T-helper 2 cell (primary cell): ENCODE data around the gene KIF13A.
A peak's percentile ranks its signal among the peaks of the same experiment; 100 is the strongest.
"Not testable (repeated sequence)": the region's sequence is repeated elsewhere in the genome, so short reads cannot be mapped to it uniquely, and the experiment has no call there.

ENCODE experiments used
- DNase-seq, 5 experiments: peaks; one replicate each; pipeline versions ENCODE4 v3.0.0 to v3.0.0-alpha.2; 2012 to 2022

Gene KIF13A

DNA sequence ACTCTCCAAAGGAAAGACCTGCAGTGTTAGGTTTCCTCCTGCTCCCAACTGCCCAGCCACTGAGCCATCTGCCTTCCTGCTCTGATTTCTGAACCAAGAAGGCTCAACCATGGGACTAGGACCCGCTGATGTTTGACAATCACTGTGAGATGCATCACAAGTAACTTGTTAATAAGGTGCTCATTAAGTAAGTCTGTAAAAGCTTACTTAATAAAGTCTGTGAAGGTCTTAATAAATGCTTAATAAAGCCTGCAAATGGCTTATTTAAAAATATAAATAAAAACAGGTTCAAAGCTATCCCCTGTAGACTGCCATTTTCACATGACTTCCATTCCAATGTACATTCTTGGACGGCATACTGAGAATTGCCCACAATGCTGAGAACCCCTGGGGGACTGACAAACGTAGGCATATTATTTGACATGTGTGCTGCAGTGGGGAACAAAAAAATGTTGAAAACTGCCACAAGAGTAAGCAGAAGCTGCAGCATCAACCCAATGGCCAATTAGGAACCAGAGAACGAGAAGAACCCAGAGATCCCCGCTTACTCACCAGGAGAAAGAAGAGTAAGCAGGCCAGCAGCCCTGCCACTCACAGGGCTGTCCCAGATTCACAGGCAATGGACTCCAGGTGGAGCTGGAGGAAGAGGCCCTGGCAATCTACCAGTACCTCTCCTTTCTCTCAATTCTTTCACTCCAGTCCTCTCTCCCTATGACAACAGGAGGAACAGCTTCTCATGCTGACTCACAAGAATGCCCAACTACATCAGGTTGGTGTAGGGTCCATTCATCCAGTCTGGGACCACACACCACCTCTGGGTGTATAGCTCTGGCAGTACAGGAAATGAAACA, 19.5 kb downstream of the KIF13A start:
- DNase-seq, result no peak

- no peak for DNase-seq
Measured at GRCh38 chr6:17966451-17966850, 21.0 kb downstream of the KIF13A start.

GRCh38 chr6:17965397-17965796, 22.0 kb downstream of the KIF13A start:
- DNase-seq, result no peak

GRCh38 chr6:17964633-17965032, 22.8 kb downstream of the KIF13A start:
- no peak for DNase-seq

DNA sequence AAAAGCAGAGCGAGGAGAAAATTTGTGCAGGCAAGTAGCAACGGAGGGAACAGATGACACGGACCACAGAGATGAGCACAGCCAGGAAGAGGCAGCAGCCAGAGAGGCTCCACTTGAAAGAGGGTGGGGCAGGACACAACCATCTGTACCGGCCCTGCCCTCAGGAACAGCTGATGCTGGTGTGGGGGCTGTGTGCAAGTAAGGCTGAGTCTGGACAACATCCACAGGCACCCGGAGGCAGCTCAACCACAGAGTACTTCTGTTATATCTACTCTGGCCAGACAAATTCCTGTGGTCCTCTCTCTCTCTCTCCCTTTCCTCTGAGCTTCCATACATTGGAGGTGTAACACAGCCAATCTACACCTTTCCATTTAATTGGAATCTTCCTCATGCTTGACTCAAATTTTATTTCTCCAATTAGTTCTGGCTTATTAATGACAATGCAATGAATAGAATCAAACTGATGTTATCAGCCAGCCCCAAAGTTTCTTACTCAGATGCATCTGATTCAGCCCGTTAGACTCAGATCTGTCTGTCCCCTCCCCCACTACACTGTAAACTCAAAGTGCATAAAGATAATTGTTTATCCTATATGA, 24.9 kb downstream of the KIF13A start:
- DNase-seq, result no peak

DNA sequence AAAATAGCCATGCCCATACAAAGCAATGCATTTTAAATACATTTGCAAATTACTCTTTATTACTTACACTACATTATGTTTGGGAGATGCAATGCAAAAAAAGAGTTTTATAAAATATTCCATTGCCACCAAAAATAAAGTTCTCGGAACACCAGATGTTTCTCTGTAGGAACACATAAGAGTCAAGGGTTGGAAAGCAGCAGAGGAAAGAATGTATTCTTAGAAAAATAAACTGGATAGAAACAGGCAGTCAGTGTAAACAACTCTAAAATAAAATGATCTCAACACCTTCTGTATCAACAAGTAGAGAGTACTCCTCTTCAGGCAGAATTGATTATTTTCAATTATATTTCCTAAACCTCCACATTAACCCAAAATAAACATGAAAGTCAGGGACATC, 28.1 kb downstream of the KIF13A start:
- no peak for DNase-seq

- DNase-seq, result no peak
Measured at GRCh38 chr6:17957904-17958620, 29.4 kb downstream of the KIF13A start.

DNA sequence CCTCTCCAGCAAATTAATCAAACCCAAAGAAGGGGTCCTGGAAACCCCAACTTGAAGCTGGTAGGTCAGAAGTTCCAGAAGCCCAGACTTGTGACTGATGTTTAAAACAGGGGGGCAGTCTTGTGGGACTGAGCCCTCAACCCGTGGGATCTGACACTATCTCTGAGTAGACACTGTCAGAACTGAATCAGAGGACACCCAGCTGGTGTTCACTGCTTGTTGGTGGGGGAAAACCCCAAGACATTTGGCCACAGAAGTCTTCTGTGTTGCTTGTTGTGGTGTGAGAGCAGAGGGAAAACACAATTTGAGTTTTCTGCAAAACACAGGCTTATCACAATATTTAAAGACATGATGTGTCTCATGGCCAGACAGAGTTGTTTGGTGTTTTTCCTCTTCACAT, 29.9 kb downstream of the KIF13A start:
- DNase-seq, result peak in 1 of 5 experiments; percentile 49

- no peak for DNase-seq
Measured at GRCh38 chr6:17957086-17957485, 30.3 kb downstream of the KIF13A start.

GRCh38 chr6:17950095-17950494, 37.3 kb downstream of the KIF13A start:
- DNase-seq, result no peak

GRCh38 chr6:17949168-17949567, 38.3 kb downstream of the KIF13A start:
- DNase-seq, result no peak

GRCh38 chr6:17948725-17949124, 38.7 kb downstream of the KIF13A start:
- no peak for DNase-seq

DNA sequence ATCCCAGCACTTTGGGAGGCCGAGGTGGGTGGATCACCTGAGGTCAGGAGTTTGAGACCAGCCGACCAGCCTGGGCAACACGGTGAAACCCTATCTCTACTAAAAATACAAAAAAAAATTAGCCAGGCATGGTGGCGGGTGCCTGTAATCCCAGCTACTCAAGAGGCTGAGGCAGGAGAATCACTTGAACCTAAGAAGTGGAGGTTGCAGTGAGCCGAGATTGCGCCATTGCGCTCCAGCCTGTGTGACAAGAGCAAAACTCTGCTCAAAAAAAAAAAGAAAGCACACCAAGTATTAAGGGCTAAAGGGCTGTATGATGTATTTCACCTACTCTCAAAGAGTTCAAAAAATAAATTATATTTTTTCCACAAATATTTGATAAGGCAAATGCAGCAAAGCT, 39.9 kb downstream of the KIF13A start:
- DNase-seq, result not testable (repeated sequence)

- DNase-seq, result no peak
Measured at GRCh38 chr6:17945575-17945974, 41.9 kb downstream of the KIF13A start.

DNA sequence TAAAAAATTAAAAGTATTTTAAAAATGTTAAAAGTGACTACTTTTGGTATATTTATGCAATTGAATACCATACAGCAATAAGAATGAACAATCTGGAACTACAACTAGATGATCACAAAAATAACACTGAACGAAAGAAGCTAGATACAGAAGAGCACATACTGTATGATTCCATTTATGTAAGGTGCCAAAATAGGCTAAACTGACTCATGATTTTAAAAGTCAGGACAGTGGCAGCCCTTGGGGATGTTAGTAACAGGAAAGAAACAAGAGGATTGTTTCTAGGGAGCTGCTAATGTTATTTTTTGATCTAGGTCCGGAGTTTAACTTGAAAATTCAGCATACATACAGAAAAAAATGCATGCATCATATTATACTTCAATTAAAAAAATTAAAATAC, 42.3 kb downstream of the KIF13A start:
- no peak for DNase-seq

DNA sequence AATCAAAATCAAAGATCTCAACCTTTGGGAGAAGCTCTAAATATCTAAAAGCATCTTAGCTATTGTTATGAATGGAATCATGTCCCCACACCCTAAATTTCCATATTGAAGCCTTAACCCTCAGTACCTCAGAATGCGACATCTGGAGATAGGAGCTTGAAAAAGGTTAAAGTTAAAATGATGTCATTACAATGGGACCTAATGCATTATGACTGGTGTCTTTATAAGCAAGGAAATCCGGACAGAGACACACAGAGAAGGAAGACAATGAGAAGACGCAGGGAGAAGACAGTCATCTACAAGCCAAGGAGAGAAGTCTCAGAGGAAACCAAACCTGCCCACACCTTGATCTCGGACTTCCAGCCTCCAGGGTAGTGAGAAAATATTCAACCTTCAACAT, 46.1 kb downstream of the KIF13A start:
- DNase-seq, result no peak

DNA sequence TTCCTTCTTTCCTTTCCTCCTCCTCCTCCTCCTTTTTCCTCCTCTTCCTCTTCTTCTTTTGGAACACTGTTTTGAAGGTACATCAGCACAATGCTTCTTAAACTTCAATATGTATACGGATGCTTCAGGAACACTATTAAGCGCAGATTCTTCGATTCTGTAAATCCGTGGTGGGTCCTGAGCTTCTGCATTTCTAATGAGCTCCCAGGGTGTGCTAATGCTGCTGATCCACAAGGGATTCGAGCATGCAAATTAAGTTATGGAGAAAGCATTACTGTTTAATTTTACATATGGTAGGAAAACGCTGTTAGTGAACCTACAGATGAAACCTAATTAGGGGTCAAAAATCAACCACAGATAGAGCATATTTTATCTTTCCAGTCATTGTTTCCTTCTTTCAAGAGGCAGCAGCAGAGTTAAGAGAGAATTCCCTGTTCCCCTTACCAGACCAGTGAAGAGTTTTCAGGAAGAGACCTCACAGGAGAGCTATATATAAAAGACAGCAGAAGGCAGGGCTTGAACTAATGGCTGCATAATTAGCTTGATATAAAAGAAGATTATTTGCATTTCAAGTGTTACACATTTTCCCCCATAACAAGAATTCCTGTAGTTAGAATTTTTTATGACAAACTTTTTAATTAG, 47.2 kb downstream of the KIF13A start:
- no peak for DNase-seq

- no peak for DNase-seq
Measured at GRCh38 chr6:17938901-17939300, 48.5 kb downstream of the KIF13A start.

- no peak for DNase-seq
Measured at GRCh38 chr6:17935188-17936149, 52.0 kb downstream of the KIF13A start.

DNA sequence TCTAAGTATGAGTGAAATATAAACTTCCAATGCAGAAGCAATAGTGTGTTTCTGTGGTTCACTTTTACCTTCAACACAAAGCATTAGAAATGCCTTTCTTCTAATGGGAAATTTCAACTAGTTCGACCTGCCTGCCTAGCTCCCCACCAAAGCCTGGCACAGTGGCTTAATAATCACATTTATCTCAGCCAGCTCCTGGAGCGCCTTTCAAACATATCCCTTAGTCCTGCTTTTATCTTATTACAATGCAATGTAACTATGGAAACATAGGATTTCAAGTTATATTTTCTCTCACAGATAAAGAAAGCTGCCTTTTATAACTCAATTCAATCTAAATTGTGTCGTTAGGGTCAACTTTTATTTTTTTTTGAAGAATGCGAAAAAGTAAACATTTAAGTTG, 53.7 kb downstream of the KIF13A start:
- no peak for DNase-seq

GRCh38 chr6:17932330-17932852, 55.0 kb downstream of the KIF13A start:
- DNase-seq, result no peak

- DNase-seq, result no peak
Measured at GRCh38 chr6:17931227-17931626, 56.2 kb downstream of the KIF13A start.
